GM06990 (cell line): ENCODE measurements around the gene APBA2.

ENCODE experiments used
- DNase-seq: peaks from one replicate; pipeline ENCODE4 v3.0.0-alpha.2; 2011; ENCODE audit not compliant: insufficient read length; ENCODE audit errors: extremely low read depth
- H3K27me3 ChIP-seq: replicated peaks from 2 replicates; pipeline ENCODE4 v1.6.0; 2011; ENCODE audit warnings: low read length; ENCODE audit not compliant: control insufficient read depth, insufficient read depth
- H3K36me3 ChIP-seq: 2 replicates; pipeline ENCODE4 v1.5.1; 2011; ENCODE audit warnings: low read length; ENCODE audit not compliant: control insufficient read depth, insufficient read depth
- H3K4me3 ChIP-seq: replicated peaks from 2 replicates; pipeline ENCODE4 v1.5.1; 2011; ENCODE audit warnings: low read depth, mild to moderate bottlenecking, control low read depth, low read length
- TF ChIP-seq, protein P1 (sequence below): IDR thresholded peaks from 2 replicates; pipeline ENCODE4 v1.5.1; 2011; ENCODE audit warnings: low read length, control low read depth, mild to moderate bottlenecking, inconsistent platforms; ENCODE audit not compliant: insufficient read depth, poor library complexity, severe bottlenecking

The APBA2 gene

DNA sequence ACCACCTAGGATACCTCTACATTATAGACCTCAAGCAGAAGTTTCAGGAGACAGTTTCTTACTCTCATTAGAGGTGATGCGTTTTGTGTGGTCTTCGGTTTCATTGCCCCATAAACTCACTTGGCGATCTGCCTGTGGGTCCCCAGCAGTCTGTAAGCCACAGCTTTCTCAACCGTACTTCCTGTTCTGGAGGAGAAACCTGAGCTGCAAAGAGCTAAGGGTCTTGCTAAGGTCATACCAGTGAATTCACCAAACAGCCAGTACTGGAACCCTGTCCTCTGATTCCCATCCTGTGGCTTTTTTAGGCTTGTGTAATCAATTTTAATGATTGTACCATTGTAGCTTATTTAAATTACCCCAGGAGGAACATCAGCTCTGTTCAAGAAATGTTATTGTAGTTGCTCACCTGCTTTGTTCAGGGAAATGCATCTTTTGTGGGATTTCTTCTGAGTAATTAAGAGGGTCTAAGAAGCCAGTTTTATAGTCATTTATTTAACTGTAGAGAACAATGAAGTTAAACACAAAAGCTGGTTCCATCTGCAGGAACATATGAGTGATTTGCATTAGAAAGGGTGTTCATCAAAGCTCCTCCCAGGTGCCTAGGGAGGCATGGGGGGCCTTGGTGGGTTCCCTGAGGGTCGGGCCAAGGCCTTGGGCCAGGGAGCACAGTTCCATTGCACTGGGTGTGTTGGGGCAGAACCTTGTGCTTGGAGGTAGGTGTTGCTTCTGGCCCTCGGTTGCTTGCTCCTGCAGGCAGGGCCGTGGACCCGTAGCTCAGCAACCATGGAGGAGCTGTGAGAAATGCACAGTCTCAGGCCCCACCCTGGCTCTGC lies 69.6 kb downstream of the APBA2 start:
- H3K27me3 ChIP-seq: 0 out of 2 replicates have a peak, but pooled peaks cover 1% of the 10 kb centered on the region
- no peak for DNase-seq
- TF ChIP-seq, protein P1, sequence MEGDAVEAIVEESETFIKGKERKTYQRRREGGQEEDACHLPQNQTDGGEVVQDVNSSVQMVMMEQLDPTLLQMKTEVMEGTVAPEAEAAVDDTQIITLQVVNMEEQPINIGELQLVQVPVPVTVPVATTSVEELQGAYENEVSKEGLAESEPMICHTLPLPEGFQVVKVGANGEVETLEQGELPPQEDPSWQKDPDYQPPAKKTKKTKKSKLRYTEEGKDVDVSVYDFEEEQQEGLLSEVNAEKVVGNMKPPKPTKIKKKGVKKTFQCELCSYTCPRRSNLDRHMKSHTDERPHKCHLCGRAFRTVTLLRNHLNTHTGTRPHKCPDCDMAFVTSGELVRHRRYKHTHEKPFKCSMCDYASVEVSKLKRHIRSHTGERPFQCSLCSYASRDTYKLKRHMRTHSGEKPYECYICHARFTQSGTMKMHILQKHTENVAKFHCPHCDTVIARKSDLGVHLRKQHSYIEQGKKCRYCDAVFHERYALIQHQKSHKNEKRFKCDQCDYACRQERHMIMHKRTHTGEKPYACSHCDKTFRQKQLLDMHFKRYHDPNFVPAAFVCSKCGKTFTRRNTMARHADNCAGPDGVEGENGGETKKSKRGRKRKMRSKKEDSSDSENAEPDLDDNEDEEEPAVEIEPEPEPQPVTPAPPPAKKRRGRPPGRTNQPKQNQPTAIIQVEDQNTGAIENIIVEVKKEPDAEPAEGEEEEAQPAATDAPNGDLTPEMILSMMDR: no peak
- H3K4me3 ChIP-seq: no peak overlapping the region
- H3K36me3 ChIP-seq: no peaks in the 10 kb centered on the region

DNA sequence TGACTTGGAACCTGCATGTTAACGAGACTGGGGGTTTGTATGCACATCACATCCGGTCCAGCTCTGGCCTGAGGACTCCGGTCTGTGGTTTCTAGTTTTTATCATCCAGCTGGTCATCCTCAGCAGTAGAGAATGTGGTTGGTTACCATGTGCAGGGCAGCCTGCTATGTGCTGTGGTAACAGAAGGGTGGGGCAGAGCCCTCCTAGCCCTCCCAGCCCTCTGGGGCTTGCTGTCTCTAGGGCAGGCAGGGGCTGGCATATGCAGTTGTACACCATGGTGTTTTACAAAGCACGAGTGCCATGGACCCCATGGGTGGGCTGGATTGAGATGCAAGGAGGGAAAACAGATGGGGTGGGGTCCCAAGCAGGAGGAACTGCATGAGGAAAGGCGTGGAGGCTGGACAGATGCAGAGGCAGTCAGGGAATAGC lies 70.2 kb downstream of the APBA2 start:
- TF ChIP-seq, protein P1: no peak
- no peak for DNase-seq
- Histone ChIP-seq H3K4me3 (no peak overlapping the region), H3K36me3 (no peaks in the 10 kb centered on the region), H3K27me3 (0 out of 2 replicates have a peak, but pooled peaks cover 1% of the 10 kb centered on the region)

DNA sequence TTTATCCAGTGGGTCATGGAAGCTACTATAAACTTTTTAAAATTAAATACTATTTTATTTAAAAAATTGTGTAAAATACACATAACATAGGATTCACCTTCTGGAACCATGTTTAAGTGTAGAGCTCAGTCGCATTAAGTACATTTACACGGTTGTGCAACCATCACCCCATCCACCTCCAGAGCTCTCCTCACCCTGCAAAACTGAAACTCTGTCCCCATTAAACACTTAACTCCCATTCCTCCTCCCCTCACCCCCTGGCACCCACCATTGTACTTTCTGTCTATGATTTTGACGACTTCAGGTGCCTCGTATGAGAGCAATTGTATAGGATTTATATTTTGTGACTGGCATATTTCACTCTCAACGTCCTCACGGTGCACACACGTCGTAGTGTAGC lies 70.7 kb downstream of the APBA2 start:
- no peak overlapping the region for H3K4me3 ChIP-seq
- TF ChIP-seq, protein P1: no peak

DNA sequence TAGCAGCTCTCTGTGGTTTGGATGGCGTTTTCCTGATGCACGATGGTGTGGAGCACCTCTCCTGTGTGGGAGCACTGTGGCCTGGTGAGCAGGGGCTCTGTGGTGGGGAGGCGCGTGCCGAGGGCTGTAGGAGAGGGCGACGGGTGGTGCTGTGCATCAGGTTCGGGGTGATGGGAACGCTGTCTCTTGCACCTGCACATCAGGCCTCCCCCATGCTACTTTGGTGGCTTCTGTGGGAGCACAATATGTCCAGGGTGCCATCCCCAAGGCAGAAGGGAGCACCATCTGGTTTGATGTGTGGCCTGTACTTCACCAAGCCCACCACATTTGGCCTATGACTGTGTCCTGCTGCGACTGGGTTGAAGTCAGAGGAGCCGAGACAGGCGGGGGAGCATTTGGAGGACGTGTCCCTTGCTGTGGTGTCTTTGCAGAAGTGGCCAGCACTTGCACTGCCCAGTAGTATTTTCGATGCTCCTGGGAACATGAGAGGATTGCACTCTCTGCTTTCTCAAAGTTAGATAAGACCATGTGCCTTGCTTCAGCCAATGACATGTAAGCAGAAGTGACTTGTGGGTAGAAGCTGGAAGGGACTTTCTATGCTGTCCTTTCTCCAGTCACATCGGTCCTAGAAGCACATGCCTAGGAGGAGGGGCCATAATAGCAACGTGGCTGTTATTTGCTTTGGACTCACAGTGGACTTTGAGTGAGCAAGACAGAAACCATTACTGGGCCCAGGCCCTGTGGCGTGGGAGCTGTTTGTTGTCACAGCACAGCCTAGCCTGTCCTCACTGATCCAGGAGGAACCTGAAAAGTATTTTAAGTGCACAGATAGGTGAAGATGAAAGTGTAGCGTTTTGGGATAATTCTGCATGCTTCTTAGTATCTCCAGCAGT lies 72.1 kb downstream of the APBA2 start:
- Histone ChIP-seq H3K27me3 (0 out of 2 replicates have a peak, but pooled peaks cover 1% of the 10 kb centered on the region), H3K4me3 (no peak overlapping the region), H3K36me3 (no peaks in the 10 kb centered on the region)
- TF ChIP-seq, protein P1: no peak
- DNase-seq: no peak

More for the DNA sequence above, 70.7 kb downstream of the APBA2 start:
- Histone ChIP-seq H3K36me3 (no peaks in the 10 kb centered on the region), H3K27me3 (0 out of 2 replicates have a peak, but pooled peaks cover 1% of the 10 kb centered on the region)
- no peak for DNase-seq

DNA sequence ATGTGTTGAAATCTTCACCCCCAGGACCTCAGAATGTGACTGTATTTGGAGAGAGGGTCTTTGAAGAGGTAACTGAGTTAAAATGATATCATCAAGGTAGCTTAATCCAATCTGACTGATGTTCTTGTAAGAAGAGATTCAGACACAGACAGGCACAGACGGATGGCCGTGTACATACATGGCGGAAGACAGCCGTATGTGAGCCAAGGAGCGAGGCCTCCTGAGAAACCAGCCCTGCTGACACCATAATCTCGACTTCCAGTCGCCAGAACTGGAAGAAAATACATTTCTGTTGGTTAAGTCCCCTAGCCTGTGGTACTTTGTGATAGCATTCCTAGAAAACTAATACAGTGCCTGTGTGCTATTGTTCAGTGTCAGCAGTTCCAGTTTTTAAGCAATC lies 73.6 kb downstream of the APBA2 start:
- no peak for DNase-seq
- no peaks in the 10 kb centered on the region for H3K36me3 ChIP-seq
- TF ChIP-seq, protein P1: no peak
- no peaks in the 10 kb centered on the region; the same call in 1 of the 2 replicates for H3K27me3 ChIP-seq
- H3K4me3 ChIP-seq: no peak overlapping the region
